Breast epithelium (tissue), 3 donors: ENCODE results near the gene PTPDC1.

Experiments used
- POLR2A ChIP-seq: fragments of 450-650 bp; IDR thresholded peaks from one replicate; pipeline ENCODE4 v1.6.1; 2016; ENCODE audit warnings: antibody characterized with exemption, mild to moderate bottlenecking, moderate library complexity
- POLR2AphosphoS5 ChIP-seq, 3 donors: sonication (generic); formaldehyde crosslinking; IDR thresholded peaks; one replicate each; pipeline ENCODE4 v1.6.1; 2017; ENCODE audit warnings: antibody characterized with exemption in 3 of 3
- TF ChIP-seq, protein P1 (sequence below), 3 donors: fragments of 450-650 bp; IDR thresholded peaks; one replicate each; pipeline ENCODE4 v1.5.1; 2016 to 2017; ENCODE audit warnings: antibody characterized with exemption in 3 of 3, mild to moderate bottlenecking in 3 of 3, moderate library complexity in 3 of 3

DNA sequence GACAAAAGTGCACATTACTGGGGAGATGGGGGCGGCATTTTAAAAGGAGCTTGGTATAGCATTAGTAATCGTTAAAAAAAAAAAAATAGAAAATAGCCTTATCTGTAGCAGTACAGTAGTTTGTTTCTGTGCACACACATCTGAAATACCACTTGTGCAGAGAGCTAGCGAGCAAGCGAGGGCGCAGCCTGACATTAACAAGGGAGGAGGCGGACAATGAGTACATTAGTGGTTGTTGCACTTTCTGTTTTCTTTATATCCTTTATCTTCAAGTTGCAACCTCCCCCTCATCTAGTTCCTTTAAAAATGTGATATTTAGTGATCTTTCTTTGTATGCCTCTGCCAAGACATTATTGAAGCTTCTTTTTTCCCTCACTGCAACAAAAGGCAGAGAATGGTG is 880 bp upstream of the PTPDC1 start:
- TF ChIP-seq POLR2AphosphoS5 (IDR thresholded peaks at IDR 0.05) (no peak), POLR2A (no peak)
- TF ChIP-seq, protein P1, sequence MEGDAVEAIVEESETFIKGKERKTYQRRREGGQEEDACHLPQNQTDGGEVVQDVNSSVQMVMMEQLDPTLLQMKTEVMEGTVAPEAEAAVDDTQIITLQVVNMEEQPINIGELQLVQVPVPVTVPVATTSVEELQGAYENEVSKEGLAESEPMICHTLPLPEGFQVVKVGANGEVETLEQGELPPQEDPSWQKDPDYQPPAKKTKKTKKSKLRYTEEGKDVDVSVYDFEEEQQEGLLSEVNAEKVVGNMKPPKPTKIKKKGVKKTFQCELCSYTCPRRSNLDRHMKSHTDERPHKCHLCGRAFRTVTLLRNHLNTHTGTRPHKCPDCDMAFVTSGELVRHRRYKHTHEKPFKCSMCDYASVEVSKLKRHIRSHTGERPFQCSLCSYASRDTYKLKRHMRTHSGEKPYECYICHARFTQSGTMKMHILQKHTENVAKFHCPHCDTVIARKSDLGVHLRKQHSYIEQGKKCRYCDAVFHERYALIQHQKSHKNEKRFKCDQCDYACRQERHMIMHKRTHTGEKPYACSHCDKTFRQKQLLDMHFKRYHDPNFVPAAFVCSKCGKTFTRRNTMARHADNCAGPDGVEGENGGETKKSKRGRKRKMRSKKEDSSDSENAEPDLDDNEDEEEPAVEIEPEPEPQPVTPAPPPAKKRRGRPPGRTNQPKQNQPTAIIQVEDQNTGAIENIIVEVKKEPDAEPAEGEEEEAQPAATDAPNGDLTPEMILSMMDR (IDR thresholded peaks at IDR 0.05) = no peak
